RPMI8226 (cell line): ENCODE results near the gene PCDH18.
"Not testable (repeated sequence)": the region's sequence is repeated elsewhere in the genome, so short reads cannot be mapped to it uniquely, and the experiment has no call there.

Experiments
- DNase-seq: peaks from one replicate; pipeline ENCODE4 v3.0.0-alpha.2; 2015

The PCDH18 gene

GRCh38 chr4:137530176-137530575, 2.1 kb downstream of the PCDH18 start:
- DNase-seq, result no peak

- no peak for DNase-seq
Observed at GRCh38 chr4:137529432-137529831, 2.9 kb downstream of the PCDH18 start.

- DNase-seq, result no peak
Observed at GRCh38 chr4:137528673-137529072, 3.6 kb downstream of the PCDH18 start.

- DNase-seq, result no peak
Observed at GRCh38 chr4:137526681-137527080, 5.6 kb downstream of the PCDH18 start.

GRCh38 chr4:137524725-137525369, 7.4 kb downstream of the PCDH18 start:
- DNase-seq, result no peak

GRCh38 chr4:137523329-137523728, 9.0 kb downstream of the PCDH18 start:
- no peak for DNase-seq

- no peak for DNase-seq
Observed at GRCh38 chr4:137521053-137521452, 11.2 kb downstream of the PCDH18 start.

GRCh38 chr4:137519406-137519805, 12.9 kb downstream of the PCDH18 start:
- DNase-seq, result no peak

GRCh38 chr4:137517323-137517722, 15.0 kb downstream of the PCDH18 start:
- not testable (repeated sequence) for DNase-seq

- DNase-seq, result no peak
Observed at GRCh38 chr4:137514406-137515111, 17.7 kb downstream of the PCDH18 start.

- no peak for DNase-seq
Observed at GRCh38 chr4:137510557-137511265, 21.6 kb downstream of the PCDH18 start.

GRCh38 chr4:137509855-137510282, 22.4 kb downstream of the PCDH18 start:
- no peak for DNase-seq

GRCh38 chr4:137502339-137503129, 29.8 kb downstream of the PCDH18 start:
- no peak for DNase-seq

- DNase-seq, result not testable (repeated sequence)
Observed at GRCh38 chr4:137496267-137496666, 36.0 kb downstream of the PCDH18 start.

GRCh38 chr4:137495578-137495977, 36.7 kb downstream of the PCDH18 start:
- no peak for DNase-seq

GRCh38 chr4:137483313-137483959, 48.9 kb downstream of the PCDH18 start:
- DNase-seq, result not testable (repeated sequence)

- not testable (repeated sequence) for DNase-seq
Observed at GRCh38 chr4:137479657-137480056, 52.6 kb downstream of the PCDH18 start.

- DNase-seq, result no peak
Observed at GRCh38 chr4:137476345-137476744, 55.9 kb downstream of the PCDH18 start.

GRCh38 chr4:137474711-137475301, 57.5 kb downstream of the PCDH18 start:
- no peak for DNase-seq

- no peak for DNase-seq
Observed at GRCh38 chr4:137471895-137472294, 60.4 kb downstream of the PCDH18 start.

GRCh38 chr4:137471461-137471860, 60.8 kb downstream of the PCDH18 start:
- no peak for DNase-seq

- DNase-seq, result no peak
Observed at GRCh38 chr4:137470806-137471205, 61.5 kb downstream of the PCDH18 start.
